GM12878 (cell line): ENCODE data around the gene CRY1.

Source experiments
- CBX3 ChIP-seq: fragments of 200-600 bp; sonication (generic); IDR thresholded peaks from 2 replicates; pipeline ENCODE4 v1.6.1; 2016; ENCODE audit warnings: low read depth, borderline replicate concordance
- CEBPB ChIP-seq, 2 experiments: fragments of 150-350 bp in 1 of 2; IDR thresholded peaks; 2 replicates each; pipeline ENCODE4 v1.6.1; 2012 to 2014; ENCODE audit warnings: low read depth in 2 of 2, low read length in 2 of 2, borderline replicate concordance in 1 of 2, inconsistent platforms in 1 of 2
- EP300 ChIP-seq, 2 experiments: fragments of 150-350 bp in 1 of 2; IDR thresholded peaks; 2 replicates each; pipeline ENCODE4 v1.6.1; 2011 to 2012; ENCODE audit warnings: low read depth in 2 of 2, low read length in 2 of 2, borderline replicate concordance in 1 of 2, improper control_type of control experiment in 1 of 2, inconsistent platforms in 1 of 2; ENCODE audit not compliant: control insufficient read depth in 1 of 2
- EZH2 ChIP-seq: IDR thresholded peaks from 2 replicates; pipeline ENCODE4 v1.6.1; 2012; ENCODE audit warnings: low read depth, mild to moderate bottlenecking, control low read depth, inconsistent platforms, low read length, borderline replicate concordance; ENCODE audit not compliant: control insufficient read depth
- FOXM1 ChIP-seq: IDR thresholded peaks from 2 replicates; pipeline ENCODE4 v1.6.1; 2012; ENCODE audit warnings: low read depth, mild to moderate bottlenecking, inconsistent platforms, low read length, moderate library complexity
- GABPA ChIP-seq: IDR thresholded peaks from 2 replicates; pipeline ENCODE4 v1.6.1; 2014; ENCODE audit warnings: antibody characterized with exemption, low read depth, mild to moderate bottlenecking, inconsistent platforms
- HCFC1 ChIP-seq: fragments of 150-350 bp; IDR thresholded peaks from 2 replicates; pipeline ENCODE4 v1.6.1; 2014; ENCODE audit warnings: low read length
- POLR2A ChIP-seq: IDR thresholded peaks from 2 replicates; pipeline ENCODE4 v1.6.1; 2011; ENCODE audit warnings: low read depth, mild to moderate bottlenecking, low read length
- ZNF274 ChIP-seq: IDR thresholded peaks from one replicate; pipeline ENCODE4 v1.8.0; 2011; ENCODE audit not compliant: insufficient read length, insufficient read depth
- ZNF622 ChIP-seq: fragments of 450-650 bp; IDR thresholded peaks from 2 replicates; pipeline ENCODE4 v1.6.1; 2017; ENCODE audit warnings: mild to moderate bottlenecking, inconsistent platforms
- TF ChIP-seq, protein P1 (sequence below): fragments of 450-650 bp; formaldehyde crosslinking; IDR thresholded peaks from 2 replicates; pipeline ENCODE4 v1.4.0; 2020; ENCODE audit warnings: mild to moderate bottlenecking, moderate library complexity
- TF ChIP-seq, protein P2 (sequence below), 3 experiments: IDR thresholded peaks in 2 of 3; conservative IDR thresholded peaks in 1 of 3; 2 replicates each; pipeline ENCODE4 v1.5.1; 2011; ENCODE audit warnings: low read depth in 3 of 3, low read length in 3 of 3, mild to moderate bottlenecking in 3 of 3, control low read depth in 2 of 3, moderate library complexity in 2 of 3, inconsistent platforms in 1 of 3, mixed read lengths in 1 of 3; ENCODE audit not compliant: control insufficient read depth in 2 of 3, insufficient read depth in 1 of 3; ENCODE audit errors: extremely low read depth in 1 of 3

DNA sequence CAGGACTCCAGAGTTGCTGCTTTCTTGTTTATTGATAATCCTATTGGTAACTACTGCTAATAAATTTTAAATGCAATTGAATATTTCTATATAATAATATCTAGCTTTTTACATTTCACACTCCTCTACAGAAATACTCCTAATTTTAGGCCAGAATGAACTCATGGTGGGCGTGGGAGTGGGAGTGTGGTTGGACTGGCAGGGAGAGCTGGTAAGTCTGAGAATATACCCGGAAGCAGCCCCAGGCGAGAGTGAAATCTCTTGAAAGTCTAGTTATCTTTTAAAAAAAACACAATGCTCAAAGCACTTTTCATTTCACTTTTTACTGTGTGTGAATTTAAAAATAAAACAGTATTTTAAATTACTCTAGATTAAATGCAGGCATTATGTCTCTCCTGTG is 132.9 kb downstream of the CRY1 start:
- TF ChIP-seq, protein P1, sequence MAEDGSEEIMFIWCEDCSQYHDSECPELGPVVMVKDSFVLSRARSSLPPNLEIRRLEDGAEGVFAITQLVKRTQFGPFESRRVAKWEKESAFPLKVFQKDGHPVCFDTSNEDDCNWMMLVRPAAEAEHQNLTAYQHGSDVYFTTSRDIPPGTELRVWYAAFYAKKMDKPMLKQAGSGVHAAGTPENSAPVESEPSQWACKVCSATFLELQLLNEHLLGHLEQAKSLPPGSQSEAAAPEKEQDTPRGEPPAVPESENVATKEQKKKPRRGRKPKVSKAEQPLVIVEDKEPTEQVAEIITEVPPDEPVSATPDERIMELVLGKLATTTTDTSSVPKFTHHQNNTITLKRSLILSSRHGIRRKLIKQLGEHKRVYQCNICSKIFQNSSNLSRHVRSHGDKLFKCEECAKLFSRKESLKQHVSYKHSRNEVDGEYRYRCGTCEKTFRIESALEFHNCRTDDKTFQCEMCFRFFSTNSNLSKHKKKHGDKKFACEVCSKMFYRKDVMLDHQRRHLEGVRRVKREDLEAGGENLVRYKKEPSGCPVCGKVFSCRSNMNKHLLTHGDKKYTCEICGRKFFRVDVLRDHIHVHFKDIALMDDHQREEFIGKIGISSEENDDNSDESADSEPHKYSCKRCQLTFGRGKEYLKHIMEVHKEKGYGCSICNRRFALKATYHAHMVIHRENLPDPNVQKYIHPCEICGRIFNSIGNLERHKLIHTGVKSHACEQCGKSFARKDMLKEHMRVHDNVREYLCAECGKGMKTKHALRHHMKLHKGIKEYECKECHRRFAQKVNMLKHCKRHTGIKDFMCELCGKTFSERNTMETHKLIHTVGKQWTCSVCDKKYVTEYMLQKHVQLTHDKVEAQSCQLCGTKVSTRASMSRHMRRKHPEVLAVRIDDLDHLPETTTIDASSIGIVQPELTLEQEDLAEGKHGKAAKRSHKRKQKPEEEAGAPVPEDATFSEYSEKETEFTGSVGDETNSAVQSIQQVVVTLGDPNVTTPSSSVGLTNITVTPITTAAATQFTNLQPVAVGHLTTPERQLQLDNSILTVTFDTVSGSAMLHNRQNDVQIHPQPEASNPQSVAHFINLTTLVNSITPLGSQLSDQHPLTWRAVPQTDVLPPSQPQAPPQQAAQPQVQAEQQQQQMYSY = no peak
- TF ChIP-seq POLR2A = no peak
- no peak for TF ChIP-seq CEBPB (IDR thresholded peaks at IDR 0.05; ENCODE audit: borderline replicate concordance in 1 of 2, low read depth in 2 of 2, low read length in 2 of 2)
- no peak for TF ChIP-seq EZH2
- TF ChIP-seq GABPA = no peak
- no peak for TF ChIP-seq ZNF622
- TF ChIP-seq, protein P2, sequence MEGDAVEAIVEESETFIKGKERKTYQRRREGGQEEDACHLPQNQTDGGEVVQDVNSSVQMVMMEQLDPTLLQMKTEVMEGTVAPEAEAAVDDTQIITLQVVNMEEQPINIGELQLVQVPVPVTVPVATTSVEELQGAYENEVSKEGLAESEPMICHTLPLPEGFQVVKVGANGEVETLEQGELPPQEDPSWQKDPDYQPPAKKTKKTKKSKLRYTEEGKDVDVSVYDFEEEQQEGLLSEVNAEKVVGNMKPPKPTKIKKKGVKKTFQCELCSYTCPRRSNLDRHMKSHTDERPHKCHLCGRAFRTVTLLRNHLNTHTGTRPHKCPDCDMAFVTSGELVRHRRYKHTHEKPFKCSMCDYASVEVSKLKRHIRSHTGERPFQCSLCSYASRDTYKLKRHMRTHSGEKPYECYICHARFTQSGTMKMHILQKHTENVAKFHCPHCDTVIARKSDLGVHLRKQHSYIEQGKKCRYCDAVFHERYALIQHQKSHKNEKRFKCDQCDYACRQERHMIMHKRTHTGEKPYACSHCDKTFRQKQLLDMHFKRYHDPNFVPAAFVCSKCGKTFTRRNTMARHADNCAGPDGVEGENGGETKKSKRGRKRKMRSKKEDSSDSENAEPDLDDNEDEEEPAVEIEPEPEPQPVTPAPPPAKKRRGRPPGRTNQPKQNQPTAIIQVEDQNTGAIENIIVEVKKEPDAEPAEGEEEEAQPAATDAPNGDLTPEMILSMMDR (IDR thresholded peaks at IDR 0.05 in 2 of 3, conservative IDR thresholded peaks at IDR 0.05 in 1 of 3; ENCODE audit: control insufficient read depth in 2 of 3, extremely low read depth in 1 of 3, insufficient read depth in 1 of 3, low read depth in 3 of 3, low read length in 3 of 3) = no peak
- no peak for TF ChIP-seq ZNF274
- TF ChIP-seq CBX3 = no peak
- no peak for TF ChIP-seq HCFC1
- TF ChIP-seq FOXM1 = no peak
- no peak for TF ChIP-seq EP300 (IDR thresholded peaks at IDR 0.05; ENCODE audit: borderline replicate concordance in 1 of 2, control insufficient read depth in 1 of 2, low read depth in 2 of 2, low read length in 2 of 2)
